GM21360 (cell line): ENCODE measurements around the gene CACNA1B.
A peak's percentile ranks its signal among the peaks of the same experiment; 100 is the strongest.
"Not testable (repeated sequence)": the region's sequence is repeated elsewhere in the genome, so short reads cannot be mapped to it uniquely, and the experiment has no call there.

Experiments
- ATAC-seq: cut with Tn5 transposase; IDR thresholded peaks from one replicate; pipeline ENCODE4 v1.9.1; 2021; ENCODE audit warnings: mild to moderate bottlenecking, moderate library complexity; ENCODE audit not compliant: unreplicated experiment

CACNA1B gene

GRCh38 chr9:138126858-138127584 is 249.4 kb downstream of the CACNA1B start:
- peak; percentile 46 for ATAC-seq

GRCh38 chr9:138128027-138128426 is 250.4 kb downstream of the CACNA1B start:
- ATAC-seq = not testable (repeated sequence)

- not testable (repeated sequence) for ATAC-seq
These were observed 251.7 kb downstream of the CACNA1B start for GRCh38 chr9:138129318-138129717.

- ATAC-seq = not testable (repeated sequence)
These were observed 255.5 kb downstream of the CACNA1B start for GRCh38 chr9:138132946-138133705.

- not testable (repeated sequence) for ATAC-seq
These were observed 257.0 kb downstream of the CACNA1B start for GRCh38 chr9:138134581-138134980.

- not testable (repeated sequence) for ATAC-seq
These were observed 261.5 kb downstream of the CACNA1B start for GRCh38 chr9:138139096-138139495.

GRCh38 chr9:138140980-138141379 is 263.4 kb downstream of the CACNA1B start:
- ATAC-seq = not testable (repeated sequence)

- ATAC-seq = not testable (repeated sequence)
These were observed 265.1 kb downstream of the CACNA1B start for GRCh38 chr9:138142528-138143244.

- not testable (repeated sequence) for ATAC-seq
These were observed 265.9 kb downstream of the CACNA1B start for GRCh38 chr9:138143491-138143890.

- not testable (repeated sequence) for ATAC-seq
These were observed 270.0 kb downstream of the CACNA1B start for GRCh38 chr9:138147556-138147955.

- ATAC-seq = not testable (repeated sequence)
These were observed 272.4 kb downstream of the CACNA1B start for GRCh38 chr9:138149672-138150656.

- ATAC-seq = not testable (repeated sequence)
These were observed 278.2 kb downstream of the CACNA1B start for GRCh38 chr9:138155788-138156187.

- ATAC-seq = not testable (repeated sequence)
These were observed 289.2 kb downstream of the CACNA1B start for GRCh38 chr9:138166793-138167192.
